HEK293 (cell line): ENCODE data around the gene MRS2.

ENCODE experiments used
- CTCF ChIA-PET: fragments of 350-600 bp; formaldehyde crosslinking; extraction: SDS; loops from one replicate; lab custom pipeline; 2021; ENCODE audit warnings: antibody characterized with exemption; lab: Yijun Ruan, JAX
- POLR2A ChIA-PET: fragments of 300-600 bp; formaldehyde crosslinking; extraction: SDS; loops from one replicate; lab custom pipeline; 2020; ENCODE audit warnings: antibody characterized with exemption, inconsistent platforms; lab: Yijun Ruan, JAX
- H3K27ac ChIP-seq: fragments of 200-500 bp; sonication (Bioruptor generic); 2 replicates; pipeline ENCODE4 v1.5.1; 2014; ENCODE audit warnings: low read depth, low read length, control low read depth, inconsistent platforms; ENCODE audit errors: extremely low read depth
- H3K36me3 ChIP-seq, 2 experiments: fragments of 200-500 bp in 1 of 2; sonication (Bioruptor generic) in 1 of 2; 1 replicate in 1 of 2; 2 replicates in 1 of 2; pipeline ENCODE4 v1.5.1; 2014 to 2017; ENCODE audit warnings: inconsistent platforms in 2 of 2, low read length in 2 of 2; ENCODE audit not compliant: control insufficient read depth in 2 of 2, insufficient read depth in 1 of 2
- H3K4me1 ChIP-seq: fragments of 200-500 bp; sonication (Bioruptor generic); 2 replicates; pipeline ENCODE4 v1.5.1; 2014; ENCODE audit warnings: mild to moderate bottlenecking, low read length, inconsistent platforms; ENCODE audit not compliant: control insufficient read depth, insufficient read depth
- H3K4me3 ChIP-seq: 2 replicates; pipeline ENCODE4 v1.5.1; 2011; ENCODE audit warnings: low read depth, mild to moderate bottlenecking, control low read depth, low read length, moderate library complexity
- H3K9me3 ChIP-seq: fragments of 200-500 bp; sonication (Bioruptor generic); 2 replicates; pipeline ENCODE4 v1.5.1; 2014; ENCODE audit warnings: low read depth, low read length, inconsistent platforms; ENCODE audit not compliant: control insufficient read depth, insufficient read depth
- HOXD13 ChIP-seq: sonication (generic); formaldehyde crosslinking; IDR thresholded peaks from 2 replicates; pipeline ENCODE4 v1.8.0; 2022; ENCODE audit warnings: missing genetic modification reagents, borderline replicate concordance
- KLF17 ChIP-seq: fragments of 450-650 bp; formaldehyde crosslinking; IDR thresholded peaks from 2 replicates; pipeline ENCODE4 v1.5.1; 2016; ENCODE audit warnings: missing biosample characterization, missing genetic modification characterization
- PRDM4 ChIP-seq: fragments of 450-650 bp; formaldehyde crosslinking; IDR thresholded peaks from 2 replicates; pipeline ENCODE4 v1.5.1; 2017; ENCODE audit warnings: missing biosample characterization, missing genetic modification characterization
- ZBTB10 ChIP-seq: fragments of 450-650 bp; formaldehyde crosslinking; IDR thresholded peaks from 2 replicates; pipeline ENCODE4 v1.5.1; 2016; ENCODE audit warnings: missing biosample characterization, missing genetic modification characterization
- ZBTB17 ChIP-seq: fragments of 450-650 bp; formaldehyde crosslinking; IDR thresholded peaks from 2 replicates; pipeline ENCODE4 v1.5.1; 2016; ENCODE audit warnings: missing biosample characterization, missing genetic modification characterization
- ZBTB7A ChIP-seq: fragments of 450-650 bp; formaldehyde crosslinking; IDR thresholded peaks from 2 replicates; pipeline ENCODE4 v1.5.1; 2016; ENCODE audit warnings: low read depth, missing biosample characterization, missing genetic modification characterization
- ZNF10 ChIP-seq: fragments of 450-650 bp; formaldehyde crosslinking; IDR thresholded peaks from 2 replicates; pipeline ENCODE4 v1.5.1; 2017; ENCODE audit warnings: missing biosample characterization, missing genetic modification characterization
- ZNF114 ChIP-seq: fragments of 450-650 bp; formaldehyde crosslinking; IDR thresholded peaks from 2 replicates; pipeline ENCODE4 v1.5.0; 2017; ENCODE audit warnings: missing biosample characterization, missing genetic modification characterization
- ZNF157 ChIP-seq: fragments of 450-650 bp; formaldehyde crosslinking; IDR thresholded peaks from 2 replicates; pipeline ENCODE4 v1.5.1; 2016; ENCODE audit warnings: missing biosample characterization, missing genetic modification characterization
- ZNF302 ChIP-seq: fragments of 450-650 bp; formaldehyde crosslinking; IDR thresholded peaks from 2 replicates; pipeline ENCODE4 v1.5.1; 2016; ENCODE audit warnings: missing biosample characterization, missing genetic modification characterization, low read depth
- ZNF350 ChIP-seq: fragments of 450-650 bp; formaldehyde crosslinking; IDR thresholded peaks from 2 replicates; pipeline ENCODE4 v1.5.0; 2017; ENCODE audit warnings: missing biosample characterization, mild to moderate bottlenecking, missing genetic modification characterization
- ZNF423 ChIP-seq: fragments of 450-650 bp; formaldehyde crosslinking; IDR thresholded peaks from 2 replicates; pipeline ENCODE4 v1.5.1; 2016; ENCODE audit warnings: missing biosample characterization, missing genetic modification characterization
- ZNF544 ChIP-seq: fragments of 450-650 bp; formaldehyde crosslinking; IDR thresholded peaks from 2 replicates; pipeline ENCODE4 v1.5.0; 2017; ENCODE audit warnings: missing biosample characterization, missing genetic modification characterization
- ZNF560 ChIP-seq: fragments of 450-650 bp; formaldehyde crosslinking; IDR thresholded peaks from 2 replicates; pipeline ENCODE4 v1.5.1; 2017; ENCODE audit warnings: missing biosample characterization, missing genetic modification characterization, borderline replicate concordance
- ZNF585B ChIP-seq: fragments of 450-650 bp; formaldehyde crosslinking; IDR thresholded peaks from 2 replicates; pipeline ENCODE4 v1.5.1; 2016; ENCODE audit warnings: missing biosample characterization, missing genetic modification characterization
- ZNF621 ChIP-seq: fragments of 450-650 bp; formaldehyde crosslinking; IDR thresholded peaks from 2 replicates; pipeline ENCODE4 v1.5.1; 2017; ENCODE audit warnings: missing biosample characterization, missing genetic modification characterization
- ZNF624 ChIP-seq: fragments of 450-650 bp; formaldehyde crosslinking; IDR thresholded peaks from 2 replicates; pipeline ENCODE4 v1.5.1; 2017; ENCODE audit warnings: missing biosample characterization, missing genetic modification characterization
- ZNF654 ChIP-seq: fragments of 450-650 bp; formaldehyde crosslinking; IDR thresholded peaks from 2 replicates; pipeline ENCODE4 v1.5.1; 2016; ENCODE audit warnings: low read depth, missing biosample characterization, missing genetic modification characterization
- ZNF658 ChIP-seq: fragments of 450-650 bp; formaldehyde crosslinking; IDR thresholded peaks from 2 replicates; pipeline ENCODE4; 2016; ENCODE audit warnings: missing biosample characterization, missing genetic modification characterization
- ZNF664 ChIP-seq: fragments of 450-650 bp; formaldehyde crosslinking; IDR thresholded peaks from 2 replicates; pipeline ENCODE4 v1.5.1; 2016; ENCODE audit warnings: missing biosample characterization, missing genetic modification characterization
- ZNF830 ChIP-seq: fragments of 450-650 bp; IDR thresholded peaks from 2 replicates; pipeline ENCODE4 v1.5.0; 2018; ENCODE audit warnings: missing biosample characterization, missing genetic modification characterization, low read depth, mild to moderate bottlenecking, moderate library complexity
- ZNF837 ChIP-seq: fragments of 450-650 bp; formaldehyde crosslinking; IDR thresholded peaks from 2 replicates; pipeline ENCODE4 v1.5.1; 2016; ENCODE audit warnings: missing biosample characterization, missing genetic modification characterization
- ZSCAN18 ChIP-seq: fragments of 450-650 bp; formaldehyde crosslinking; IDR thresholded peaks from 2 replicates; pipeline ENCODE4 v1.5.1; 2016; ENCODE audit warnings: missing biosample characterization, missing genetic modification characterization
- ZSCAN30 ChIP-seq: fragments of 450-650 bp; IDR thresholded peaks from 2 replicates; pipeline ENCODE4 v1.5.1; 2018; ENCODE audit warnings: missing biosample characterization, mild to moderate bottlenecking, missing genetic modification characterization, moderate library complexity

The MRS2 gene

GRCh38 chr6:24391208-24391607 is 11.5 kb upstream of the MRS2 start:
- no peak for TF ChIP-seq ZNF157
- no peak for TF ChIP-seq ZNF423
- TF ChIP-seq ZSCAN30 (tag by site-specific recombination): no peak
- TF ChIP-seq ZNF544 (tag by site-specific recombination): no peak
- TF ChIP-seq ZNF114 (tag by site-specific recombination): no peak
- TF ChIP-seq PRDM4 (tag by site-specific recombination): no peak
- no peak for TF ChIP-seq ZNF10 (tag by site-specific recombination)
- ChIA-PET POLR2A (no interaction called here), CTCF (interaction anchor here (0.7 to 3.7 kb wide), 4 partner anchors 31 to 109 kb away, joined by 3 to 33 read pairs (median 6); no protein-coding TSS in a partner anchor)
- H3K36me3 ChIP-seq: no peaks in the 10 kb centered on the region
- no peak overlapping the region for H3K4me3 ChIP-seq
- H3K4me1 ChIP-seq: no peaks in the 10 kb centered on the region
- no peak overlapping the region for H3K27ac ChIP-seq
- H3K9me3 ChIP-seq: no peaks in the 10 kb centered on the region

- no peaks in the 10 kb centered on the region for H3K36me3 ChIP-seq
- POLR2A ChIA-PET: interaction anchor here (2.0 kb wide), 1 partner anchor 10 kb away, joined by 6 read pairs; the partner anchor contains the start of gene MRS2
- H3K4me1 ChIP-seq: no peaks in the 10 kb centered on the region
- H3K9me3 ChIP-seq: no peaks in the 10 kb centered on the region
- no peak overlapping the region for H3K27ac ChIP-seq
- no peak for TF ChIP-seq ZNF830
- no peak for TF ChIP-seq ZNF658
- TF ChIP-seq ZNF664 (tag by site-specific recombination): no peak
- no peak for TF ChIP-seq ZBTB10
- TF ChIP-seq ZNF350 (tag by site-specific recombination): no peak
- no peak for TF ChIP-seq ZBTB17 (tag by site-specific recombination)
- TF ChIP-seq ZNF302: no peak
- no peak for TF ChIP-seq ZNF624 (tag by site-specific recombination)
- H3K4me3 ChIP-seq: no peak overlapping the region
- CTCF ChIA-PET: interaction anchor here (0.8 to 3.7 kb wide), 4 partner anchors 11 to 117 kb away, joined by 3 to 33 read pairs (median 6); partner anchors contain the start of gene MRS2
Measured at GRCh38 chr6:24391756-24392405, 10.9 kb upstream of the MRS2 start.

GRCh38 chr6:24394061-24394779 is 8.5 kb upstream of the MRS2 start:
- H3K4me3 ChIP-seq: no peak overlapping the region
- no peak overlapping the region for H3K27ac ChIP-seq
- CTCF ChIA-PET: interaction anchor here (3.7 kb wide), 1 partner anchor 112 kb away, joined by 33 read pairs; no protein-coding TSS in a partner anchor
- no peaks in the 10 kb centered on the region for H3K9me3 ChIP-seq
- POLR2A ChIA-PET: no interaction called here
- no peaks in the 10 kb centered on the region for H3K4me1 ChIP-seq
- no peaks in the 10 kb centered on the region for H3K36me3 ChIP-seq
- TF ChIP-seq ZSCAN18 (no peak), ZNF10 (tag by site-specific recombination) (no peak), ZNF621 (tag by site-specific recombination) (no peak), HOXD13 (no peak), ZNF658 (no peak), KLF17 (tag by site-specific recombination) (no peak), ZNF423 (no peak), ZNF837 (no peak), ZNF585B (tag by site-specific recombination) (no peak), ZBTB7A (no peak), ZNF654 (tag by site-specific recombination) (no peak), ZNF560 (tag by site-specific recombination) (no peak)
